ENCODE results near the gene GJB3. TPM values are rescaled to one million over a fixed set of nuclear protein-coding genes. Genes with fewer than 3 reads are reported as not detected.

The GJB3 gene
- total and polyA plus RNA-seq, 5 donors from 2014 or later: not detected

DNA sequence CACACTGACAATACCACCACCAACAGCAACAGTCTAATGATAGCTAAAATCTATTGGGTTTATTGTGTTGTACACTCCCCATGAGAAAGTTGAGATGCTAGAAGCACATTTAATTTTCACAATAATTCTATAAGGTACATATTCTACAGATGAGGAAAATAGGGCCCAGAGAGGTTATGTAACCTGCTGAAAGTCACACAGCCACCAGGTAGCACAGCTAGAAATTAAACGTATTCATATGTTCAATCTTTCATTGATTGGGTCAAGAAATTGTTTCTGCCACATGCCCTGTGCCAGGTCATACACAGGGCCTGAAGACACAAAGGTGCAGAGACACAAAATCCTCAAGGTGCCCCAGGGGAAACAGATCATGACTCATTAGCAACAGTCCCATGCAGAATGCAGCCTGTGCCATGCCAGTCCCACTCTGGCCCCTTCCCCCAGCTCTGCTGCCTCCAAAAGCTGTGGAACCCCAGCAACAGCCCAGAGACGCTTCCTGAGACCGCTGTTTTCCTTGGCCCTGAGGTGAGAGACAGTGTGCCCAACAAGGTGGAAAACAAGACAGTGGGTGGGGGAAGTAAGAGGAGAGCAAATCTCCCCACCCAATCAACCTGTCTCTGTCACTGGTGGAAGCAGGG is 43.9 kb downstream of the GJB3 start:
- H3K27ac ChIP-seq (ENCODE audit: insufficient read depth, low read length, poor library complexity, severe bottlenecking): no peak overlapping the region
- no peaks in the 10 kb centered on the region for H3K9me3 ChIP-seq (ENCODE audit: control insufficient read depth in 2 of 2, low read length in 2 of 2)
- H3K27me3 Mint-ChIP-seq: no peaks in the 10 kb centered on the region
- DNase-seq (no peak), ATAC-seq (ENCODE audit: low read depth in 2 of 2) (no peak)
- no peaks in the 10 kb centered on the region for H3K9me3 Mint-ChIP-seq
- no peaks in the 10 kb centered on the region for H3K4me1 Mint-ChIP-seq
- H3K4me3 Mint-ChIP-seq: no peak overlapping the region
- H3K36me3 ChIP-seq (ENCODE audit: control insufficient read depth, insufficient read depth, low read length): no peaks in the 10 kb centered on the region
- H3K27me3 ChIP-seq (ENCODE audit: control insufficient read depth, insufficient read depth, low read length): no peaks in the 10 kb centered on the region
- no peaks in the 10 kb centered on the region for H3K4me1 ChIP-seq (ENCODE audit: control insufficient read depth, insufficient read depth, low read length, poor library complexity, severe bottlenecking)
- peaks cover 3% of the 10 kb centered on the region for H3K36me3 Mint-ChIP-seq
- no peak overlapping the region for H3K4me3 ChIP-seq (ENCODE audit: low read depth, low read length)
- no peak overlapping the region for H3K27ac Mint-ChIP-seq

DNA sequence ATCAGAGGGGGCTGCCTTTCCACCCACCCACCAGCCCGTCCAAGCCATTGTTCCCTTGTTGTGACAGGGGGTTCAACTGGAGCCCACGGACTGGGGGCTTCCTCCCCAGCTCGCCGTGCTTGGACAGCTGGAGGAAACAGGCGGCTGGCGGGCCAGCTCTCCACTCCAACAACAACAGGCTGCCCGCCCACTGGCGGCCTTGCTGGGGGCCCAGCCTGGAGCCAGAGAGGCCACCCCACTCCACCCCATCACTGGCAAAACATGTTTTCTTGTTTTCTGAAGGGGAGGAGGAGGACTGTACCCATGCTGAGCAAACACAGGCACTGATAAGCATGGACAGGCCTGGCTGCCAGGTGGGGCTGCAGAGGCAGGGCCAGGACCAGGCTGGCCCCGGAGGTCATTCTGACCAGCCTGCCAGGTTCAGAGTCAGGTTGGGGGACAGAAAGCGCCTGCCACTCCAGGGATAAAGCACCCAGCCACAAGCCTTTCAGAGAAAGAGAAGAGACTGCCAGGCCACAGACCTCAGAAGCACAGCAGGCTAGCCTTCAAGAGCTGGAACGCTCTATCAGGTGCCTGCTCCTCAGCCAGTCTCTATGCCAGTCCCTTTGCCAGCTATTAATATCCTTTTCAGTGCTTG is 44.6 kb downstream of the GJB3 start:
- H3K9me3 ChIP-seq (ENCODE audit: control insufficient read depth in 2 of 2, low read length in 2 of 2): no peaks in the 10 kb centered on the region
- no peak overlapping the region for H3K27ac ChIP-seq (ENCODE audit: insufficient read depth, low read length, poor library complexity, severe bottlenecking)
- no peaks in the 10 kb centered on the region for H3K9me3 Mint-ChIP-seq
- no peaks in the 10 kb centered on the region for H3K27me3 ChIP-seq (ENCODE audit: control insufficient read depth, insufficient read depth, low read length)
- H3K4me3 Mint-ChIP-seq: no peak overlapping the region
- no peaks in the 10 kb centered on the region for H3K27me3 Mint-ChIP-seq
- no peak overlapping the region for H3K4me3 ChIP-seq (ENCODE audit: low read depth, low read length)
- DNase-seq: no peak
- no peaks in the 10 kb centered on the region for H3K36me3 ChIP-seq (ENCODE audit: control insufficient read depth, insufficient read depth, low read length)
- no peak for ATAC-seq (ENCODE audit: low read depth in 2 of 2)
- H3K36me3 Mint-ChIP-seq: peaks cover 4% of the 10 kb centered on the region
- no peaks in the 10 kb centered on the region for H3K4me1 Mint-ChIP-seq
- no peaks in the 10 kb centered on the region for H3K4me1 ChIP-seq (ENCODE audit: control insufficient read depth, insufficient read depth, low read length, poor library complexity, severe bottlenecking)
- no peak overlapping the region for H3K27ac Mint-ChIP-seq

DNA sequence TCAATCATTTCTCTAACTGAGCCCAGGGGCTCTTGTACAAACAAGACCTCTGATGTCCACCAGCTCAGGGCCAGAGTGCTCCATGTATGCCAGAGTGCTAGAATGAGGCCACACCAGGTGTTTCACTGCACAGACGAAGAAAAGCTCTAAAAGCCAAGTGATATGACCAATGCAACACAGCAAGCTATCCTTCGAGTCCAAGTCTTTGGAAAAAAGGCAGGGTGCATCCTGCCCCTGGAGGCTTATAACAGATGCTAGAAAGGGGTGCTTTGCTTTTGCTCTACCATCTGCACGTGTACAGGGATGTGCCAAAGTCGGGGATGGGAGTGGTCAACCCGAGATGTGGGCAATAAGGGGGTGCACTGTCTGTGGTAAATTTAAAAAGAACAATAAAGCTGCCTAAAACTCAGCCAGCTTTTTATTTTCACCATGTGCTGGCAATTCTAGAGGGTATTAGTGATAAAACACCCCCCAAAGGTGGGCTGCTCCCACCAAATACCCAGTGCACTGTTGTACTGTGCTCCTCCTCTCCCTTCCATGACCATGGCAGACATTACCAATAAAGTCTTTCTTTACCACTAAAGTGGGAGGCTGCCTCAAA is 46.4 kb downstream of the GJB3 start:
- no peaks in the 10 kb centered on the region for H3K4me1 Mint-ChIP-seq
- H3K9me3 Mint-ChIP-seq: no peaks in the 10 kb centered on the region
- DNase-seq: no peak
- Histone ChIP-seq H3K4me1 (ENCODE audit: control insufficient read depth, insufficient read depth, low read length, poor library complexity, severe bottlenecking) (no peaks in the 10 kb centered on the region), H3K36me3 (ENCODE audit: control insufficient read depth, insufficient read depth, low read length) (no peaks in the 10 kb centered on the region), H3K4me3 (ENCODE audit: low read depth, low read length) (no peak overlapping the region), H3K27me3 (ENCODE audit: control insufficient read depth, insufficient read depth, low read length) (no peaks in the 10 kb centered on the region), H3K9me3 (ENCODE audit: control insufficient read depth in 2 of 2, low read length in 2 of 2) (no peaks in the 10 kb centered on the region), H3K27ac (ENCODE audit: insufficient read depth, low read length, poor library complexity, severe bottlenecking) (no peak overlapping the region)
- peaks cover 9% of the 10 kb centered on the region for H3K36me3 Mint-ChIP-seq
- no peaks in the 10 kb centered on the region for H3K27me3 Mint-ChIP-seq
- H3K4me3 Mint-ChIP-seq: no peak overlapping the region
- ATAC-seq (ENCODE audit: low read depth in 2 of 2): no peak
- no peak overlapping the region for H3K27ac Mint-ChIP-seq

DNA sequence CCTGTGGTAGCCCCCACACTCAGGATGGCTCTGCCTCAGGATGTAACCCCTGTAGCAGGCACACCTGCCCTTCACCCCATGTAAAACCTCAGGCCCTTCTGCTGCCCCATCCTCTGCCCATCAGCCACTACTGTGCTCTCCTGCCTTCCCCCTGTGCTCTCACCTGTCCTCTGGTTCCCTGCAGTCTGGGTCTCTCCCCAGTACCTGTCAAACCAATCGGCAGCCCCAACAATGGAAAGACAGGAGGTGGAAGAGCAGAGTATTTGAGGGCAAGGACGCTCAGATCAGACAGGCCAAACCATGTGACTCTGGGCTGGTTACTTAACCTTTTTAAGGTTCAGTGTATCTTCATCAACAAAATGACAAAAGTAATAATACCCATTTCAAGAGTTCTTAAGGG is 47.6 kb downstream of the GJB3 start:
- ATAC-seq (ENCODE audit: low read depth in 2 of 2): no peak
- H3K27ac Mint-ChIP-seq: peak overlapping the region in 1 of 3 donors; percentile 1

DNA sequence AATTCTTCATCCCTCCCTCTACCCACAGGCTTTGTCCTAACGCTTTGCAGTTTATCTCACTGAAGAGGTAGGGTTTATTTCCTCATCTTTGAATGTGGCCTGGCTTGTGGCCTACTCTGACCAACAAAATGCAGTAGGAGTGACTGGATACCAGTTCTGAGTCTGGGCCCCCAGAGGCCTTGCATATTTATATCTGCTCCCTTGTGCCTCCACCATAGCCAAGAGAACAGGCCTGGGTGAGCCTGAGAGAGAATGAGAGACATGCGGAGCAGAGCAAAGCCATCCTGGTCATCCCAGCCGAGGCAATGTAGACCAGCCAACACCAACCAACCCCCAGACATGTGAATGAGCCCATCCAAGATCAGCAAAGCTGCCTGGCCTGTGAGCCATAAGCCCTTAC is 48.2 kb downstream of the GJB3 start:
- Histone ChIP-seq H3K27ac (ENCODE audit: insufficient read depth, low read length, poor library complexity, severe bottlenecking) (no peak overlapping the region), H3K27me3 (ENCODE audit: control insufficient read depth, insufficient read depth, low read length) (no peaks in the 10 kb centered on the region), H3K4me3 (ENCODE audit: low read depth, low read length) (no peak overlapping the region), H3K4me1 (ENCODE audit: control insufficient read depth, insufficient read depth, low read length, poor library complexity, severe bottlenecking) (no peaks in the 10 kb centered on the region), H3K36me3 (ENCODE audit: control insufficient read depth, insufficient read depth, low read length) (no peaks in the 10 kb centered on the region), H3K9me3 (ENCODE audit: control insufficient read depth in 2 of 2, low read length in 2 of 2) (no peaks in the 10 kb centered on the region)
- H3K27ac Mint-ChIP-seq: peak overlapping the region in 1 of 3 donors; percentile 33
- no peaks in the 10 kb centered on the region for H3K9me3 Mint-ChIP-seq
- no peak overlapping the region for H3K4me3 Mint-ChIP-seq
- no peak for DNase-seq
- H3K36me3 Mint-ChIP-seq: peaks cover 14% of the 10 kb centered on the region
- no peaks in the 10 kb centered on the region for H3K4me1 Mint-ChIP-seq
- H3K27me3 Mint-ChIP-seq: no peaks in the 10 kb centered on the region
- ATAC-seq (ENCODE audit: low read depth in 2 of 2): no peak

More for the DNA sequence above, 47.6 kb downstream of the GJB3 start:
- Histone ChIP-seq H3K36me3 (ENCODE audit: control insufficient read depth, insufficient read depth, low read length) (no peaks in the 10 kb centered on the region), H3K27ac (ENCODE audit: insufficient read depth, low read length, poor library complexity, severe bottlenecking) (no peak overlapping the region), H3K27me3 (ENCODE audit: control insufficient read depth, insufficient read depth, low read length) (no peaks in the 10 kb centered on the region), H3K9me3 (ENCODE audit: control insufficient read depth in 2 of 2, low read length in 2 of 2) (no peaks in the 10 kb centered on the region), H3K4me3 (ENCODE audit: low read depth, low read length) (no peak overlapping the region), H3K4me1 (ENCODE audit: control insufficient read depth, insufficient read depth, low read length, poor library complexity, severe bottlenecking) (no peaks in the 10 kb centered on the region)
- Mint-ChIP-seq H3K9me3 (no peaks in the 10 kb centered on the region), H3K4me3 (no peak overlapping the region), H3K4me1 (no peaks in the 10 kb centered on the region), H3K27me3 (no peaks in the 10 kb centered on the region), H3K36me3 (peaks cover 14% of the 10 kb centered on the region)
- no peak for DNase-seq

DNA sequence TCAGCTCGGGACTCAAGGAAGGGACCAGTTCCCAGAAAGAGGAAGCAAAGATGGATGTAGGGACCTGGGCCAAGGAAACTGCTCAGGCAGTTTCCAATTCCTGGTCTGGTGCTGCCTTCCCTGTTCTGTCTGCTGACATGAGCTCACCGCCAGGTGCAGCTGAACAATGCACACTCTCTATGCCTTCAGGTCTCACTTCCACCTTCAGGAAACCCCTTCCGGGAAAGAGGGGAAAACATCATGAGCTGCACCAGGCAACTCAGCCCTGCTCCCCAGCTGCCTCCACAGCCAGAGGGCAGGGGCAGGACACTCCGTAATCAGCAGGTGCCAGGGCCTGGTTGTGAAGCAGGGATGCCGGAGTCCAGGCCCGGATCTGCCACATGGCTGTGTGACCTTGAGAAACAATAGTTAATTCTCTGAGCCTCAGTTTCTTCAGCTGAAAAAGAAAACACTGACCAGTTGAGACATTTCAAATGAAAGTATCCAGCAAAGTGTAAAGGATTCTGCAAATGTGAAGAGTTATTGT is 50.8 kb downstream of the GJB3 start:
- no peaks in the 10 kb centered on the region for H3K27me3 ChIP-seq (ENCODE audit: control insufficient read depth, insufficient read depth, low read length)
- no peak overlapping the region for H3K4me3 Mint-ChIP-seq
- no peaks in the 10 kb centered on the region for H3K9me3 ChIP-seq (ENCODE audit: control insufficient read depth in 2 of 2, low read length in 2 of 2)
- ATAC-seq (ENCODE audit: low read depth in 2 of 2) (no peak), DNase-seq (no peak)
- no peak overlapping the region for H3K27ac ChIP-seq (ENCODE audit: insufficient read depth, low read length, poor library complexity, severe bottlenecking)
- no peaks in the 10 kb centered on the region for H3K27me3 Mint-ChIP-seq
- no peak overlapping the region for H3K27ac Mint-ChIP-seq
- H3K36me3 ChIP-seq (ENCODE audit: control insufficient read depth, insufficient read depth, low read length): no peaks in the 10 kb centered on the region
- no peaks in the 10 kb centered on the region for H3K4me1 ChIP-seq (ENCODE audit: control insufficient read depth, insufficient read depth, low read length, poor library complexity, severe bottlenecking)
- no peaks in the 10 kb centered on the region for H3K9me3 Mint-ChIP-seq
- H3K4me3 ChIP-seq (ENCODE audit: low read depth, low read length): no peak overlapping the region
- peaks cover 14% of the 10 kb centered on the region for H3K36me3 Mint-ChIP-seq
- H3K4me1 Mint-ChIP-seq: peaks cover 0 to 4% (median 0%) of the 10 kb centered on the region in 4 donors

DNA sequence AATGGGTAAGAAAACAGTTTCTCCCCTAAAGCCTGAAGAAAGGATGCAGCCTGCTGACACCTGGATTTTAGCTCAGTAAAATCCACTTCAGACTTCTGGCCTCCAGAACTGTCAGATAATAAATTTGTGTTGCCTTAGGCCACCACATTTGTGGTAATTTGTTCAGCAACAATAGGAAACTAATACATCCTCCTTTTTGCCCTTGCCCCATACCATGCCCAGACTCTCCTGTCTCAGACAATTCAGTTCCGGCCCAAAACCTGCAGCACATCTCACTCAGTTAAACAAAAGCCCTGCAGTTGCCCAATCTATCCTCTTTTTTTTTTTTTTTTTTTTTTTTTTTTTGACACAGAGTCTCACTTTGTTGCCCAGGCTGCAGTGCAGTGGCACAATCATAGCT is 52.7 kb downstream of the GJB3 start:
- Mint-ChIP-seq H3K4me1 (peaks cover 0 to 4% (median 0%) of the 10 kb centered on the region in 4 donors), H3K36me3 (peaks cover 14% of the 10 kb centered on the region), H3K4me3 (no peak overlapping the region), H3K9me3 (no peaks in the 10 kb centered on the region), H3K27me3 (no peaks in the 10 kb centered on the region), H3K27ac (no peak overlapping the region)
- DNase-seq (no peak), ATAC-seq (ENCODE audit: low read depth in 2 of 2) (no peak)
- H3K27me3 ChIP-seq (ENCODE audit: control insufficient read depth, insufficient read depth, low read length): no peaks in the 10 kb centered on the region
- H3K27ac ChIP-seq (ENCODE audit: insufficient read depth, low read length, poor library complexity, severe bottlenecking): no peak overlapping the region
- H3K4me1 ChIP-seq (ENCODE audit: control insufficient read depth, insufficient read depth, low read length, poor library complexity, severe bottlenecking): no peaks in the 10 kb centered on the region
- no peaks in the 10 kb centered on the region for H3K36me3 ChIP-seq (ENCODE audit: control insufficient read depth, insufficient read depth, low read length)
- no peaks in the 10 kb centered on the region for H3K9me3 ChIP-seq (ENCODE audit: control insufficient read depth in 2 of 2, low read length in 2 of 2)
- H3K4me3 ChIP-seq (ENCODE audit: low read depth, low read length): no peak overlapping the region

Data from CD4-positive, CD25-positive, alpha-beta regulatory T cell (primary cell).